Measurements from ENCODE around the gene DLEC1.
"Not testable (repeated sequence)": the region's sequence is repeated elsewhere in the genome, so short reads cannot be mapped to it uniquely, and the experiment has no call there.

Gene DLEC1

GRCh38 chr3:38067508-38068233, 28.7 kb downstream of the DLEC1 start:
- in situ Hi-C loops (cut with HindIII; ENCODE audit: low sequenced_read_pairs), result loop anchor here (5.0 kb wide), 1 partner anchor 35 kb away; no protein-coding TSS in a partner anchor

GRCh38 chr3:38070013-38070412, 31.0 kb downstream of the DLEC1 start:
- in situ Hi-C loops (cut with HindIII; ENCODE audit: low sequenced_read_pairs), result no loop called here

- in situ Hi-C loops (cut with HindIII; ENCODE audit: low sequenced_read_pairs), result not testable (repeated sequence)
Measured at GRCh38 chr3:38077073-38077472, 38.1 kb downstream of the DLEC1 start.

GRCh38 chr3:38082296-38082695, 43.3 kb downstream of the DLEC1 start:
- in situ Hi-C loops (cut with HindIII; ENCODE audit: low sequenced_read_pairs), result not testable (repeated sequence)

GRCh38 chr3:38083254-38083653, 44.2 kb downstream of the DLEC1 start:
- in situ Hi-C loops (cut with HindIII; ENCODE audit: low sequenced_read_pairs), result not testable (repeated sequence)

GRCh38 chr3:38083871-38084333, 44.9 kb downstream of the DLEC1 start:
- in situ Hi-C loops (cut with HindIII; ENCODE audit: low sequenced_read_pairs), result no loop called here

- in situ Hi-C loops (cut with HindIII; ENCODE audit: low sequenced_read_pairs), result loop anchor here (5.0 kb wide), 1 partner anchor 43 kb away; no protein-coding TSS in a partner anchor
Measured at GRCh38 chr3:38084334-38085310, 45.6 kb downstream of the DLEC1 start.

GRCh38 chr3:38085311-38085942, 46.4 kb downstream of the DLEC1 start:
- in situ Hi-C loops (cut with HindIII; ENCODE audit: low sequenced_read_pairs), result loop anchor here (5.0 kb wide), 1 partner anchor 42 kb away; no protein-coding TSS in a partner anchor

- in situ Hi-C loops (cut with HindIII; ENCODE audit: low sequenced_read_pairs), result loop anchor here (5.0 kb wide), 1 partner anchor 41 kb away; no protein-coding TSS in a partner anchor
Measured at GRCh38 chr3:38085943-38086324, 46.9 kb downstream of the DLEC1 start.

GRCh38 chr3:38086496-38086895, 47.5 kb downstream of the DLEC1 start:
- in situ Hi-C loops (cut with HindIII; ENCODE audit: low sequenced_read_pairs), result loop anchor here (5.0 kb wide), 1 partner anchor 41 kb away; no protein-coding TSS in a partner anchor

GRCh38 chr3:38087278-38087677, 48.3 kb downstream of the DLEC1 start:
- in situ Hi-C loops (cut with HindIII; ENCODE audit: low sequenced_read_pairs), result loop anchor here (5.0 kb wide), 1 partner anchor 40 kb away; no protein-coding TSS in a partner anchor

GRCh38 chr3:38088126-38089078, 49.4 kb downstream of the DLEC1 start:
- in situ Hi-C loops (cut with HindIII; ENCODE audit: low sequenced_read_pairs), result loop anchor here (5.0 kb wide), 1 partner anchor 39 kb away; no protein-coding TSS in a partner anchor

- in situ Hi-C loops (cut with HindIII; ENCODE audit: low sequenced_read_pairs), result loop anchor here (5.0 kb wide), 1 partner anchor 38 kb away; no protein-coding TSS in a partner anchor
Measured at GRCh38 chr3:38089163-38089562, 50.2 kb downstream of the DLEC1 start.

- in situ Hi-C loops (cut with HindIII; ENCODE audit: low sequenced_read_pairs), result no loop called here
Measured at GRCh38 chr3:38090453-38090852, 51.4 kb downstream of the DLEC1 start.

GRCh38 chr3:38094999-38095398, 56.0 kb downstream of the DLEC1 start:
- in situ Hi-C loops (cut with HindIII; ENCODE audit: low sequenced_read_pairs), result no loop called here

- in situ Hi-C loops (cut with HindIII; ENCODE audit: low sequenced_read_pairs), result no loop called here
Measured at GRCh38 chr3:38095669-38096483, 56.9 kb downstream of the DLEC1 start.

- in situ Hi-C loops (cut with HindIII; ENCODE audit: low sequenced_read_pairs), result no loop called here
Measured at GRCh38 chr3:38097446-38098375, 58.7 kb downstream of the DLEC1 start.

- in situ Hi-C loops (cut with HindIII; ENCODE audit: low sequenced_read_pairs), result no loop called here
Measured at GRCh38 chr3:38098376-38098723, 59.3 kb downstream of the DLEC1 start.
